Activated naive CD8-positive, alpha-beta T cell treated with anti-CD3 and anti-CD28 coated beads, Interleukin-2, amount 10 ng/mL, durations not matched to agents 7 days and 5 days (primary cell): ENCODE data around the gene ADAMTS12. TPM values are rescaled to one million over a fixed set of nuclear protein-coding genes. Genes with fewer than 3 reads are reported as not detected.
"Not testable (repeated sequence)": the region's sequence is repeated elsewhere in the genome, so short reads cannot be mapped to it uniquely, and the experiment has no call there.

Experiments used
- ATAC-seq: fragments of 150-1000 bp; cut with Tn5 transposase; one replicate; pipeline ENCODE4 v1.10.0; 2021; ENCODE audit warnings: low read depth, moderate library complexity
- POLR2A ChIA-PET: fragments of 350-600 bp; sonication (Branson Sonifier 250); formaldehyde crosslinking; loops from one replicate; lab custom pipeline; 2021; ENCODE audit warnings: antibody characterized with exemption; lab: Charles Lee
- DNase-seq: peaks from one replicate; pipeline ENCODE4 v3.0.0; 2021
- H3K27ac Mint-ChIP-seq: one replicate; pipeline ENCODE4 v1.8.0; 2022; ENCODE audit warnings: mild to moderate bottlenecking, mixed read lengths
- H3K27me3 Mint-ChIP-seq: one replicate; pipeline ENCODE4 v1.8.0; 2022; ENCODE audit warnings: mild to moderate bottlenecking, moderate library complexity, mixed read lengths
- H3K36me3 Mint-ChIP-seq: one replicate; pipeline ENCODE4 v1.8.0; 2021; ENCODE audit warnings: mild to moderate bottlenecking, mixed read lengths
- H3K4me1 Mint-ChIP-seq: one replicate; pipeline ENCODE4 v1.8.0; 2021; ENCODE audit warnings: mixed read lengths
- H3K4me3 Mint-ChIP-seq: one replicate; pipeline ENCODE4 v1.8.0; 2022; ENCODE audit warnings: mild to moderate bottlenecking, moderate library complexity, mixed read lengths
- H3K9me3 Mint-ChIP-seq: one replicate; pipeline ENCODE4 v1.8.0; 2021; ENCODE audit warnings: mixed read lengths
- total RNA-seq, 2 experiments: library from RNA; stranded (reverse); gene quantifications; one replicate each; pipeline ENCODE4 v1.2.3, GENCODE V29; 2021

ADAMTS12 gene
- total RNA-seq, 2 experiments from 2014 or later = not detected

- Mint-ChIP-seq H3K27me3 (peaks cover 17% of the 10 kb centered on the region), H3K9me3 (no peaks in the 10 kb centered on the region), H3K27ac (no peak overlapping the region), H3K36me3 (no peaks in the 10 kb centered on the region), H3K4me1 (peaks cover 3% of the 10 kb centered on the region), H3K4me3 (no peak overlapping the region)
- POLR2A ChIA-PET = no interaction called here
- ATAC-seq = no peak
- DNase-seq = no peak
These were observed 39.3 kb upstream of the ADAMTS12 start for GRCh38 chr5:33931136-33931535.

DNA sequence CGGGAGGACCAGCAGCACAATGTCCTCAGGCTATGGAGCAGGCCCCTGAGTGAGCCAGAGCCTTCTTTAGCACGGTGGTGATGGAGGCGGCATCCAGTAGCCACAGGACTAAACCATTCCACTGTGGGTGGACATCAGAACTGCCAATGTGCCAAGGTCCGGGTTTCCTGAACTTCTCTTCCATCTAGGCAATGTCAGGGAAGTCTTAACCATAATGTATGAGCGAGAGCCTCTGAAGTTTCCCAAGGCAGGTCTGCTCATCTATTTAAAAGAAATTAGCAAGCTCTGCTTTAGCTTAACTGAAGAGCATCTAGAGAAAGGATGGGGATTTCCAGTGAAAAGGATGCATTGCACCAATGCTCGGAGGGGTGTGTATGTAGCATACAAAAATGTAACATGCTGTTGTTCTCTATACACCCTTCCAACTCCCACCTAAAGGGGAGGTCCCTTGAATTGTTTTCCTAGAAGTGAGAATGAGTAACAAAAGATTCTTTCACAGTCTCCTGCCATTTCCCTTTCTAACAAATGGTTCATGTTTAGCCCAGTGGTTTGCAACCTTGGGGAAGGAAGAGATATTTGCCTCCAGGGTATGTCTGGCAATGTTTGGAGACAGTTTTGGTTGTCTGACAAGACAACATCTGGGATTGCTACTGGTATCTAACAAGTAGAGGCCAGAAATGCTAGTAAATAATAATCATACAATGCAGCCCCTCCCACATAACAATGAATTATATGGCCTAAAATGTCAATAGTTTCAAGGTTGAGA, 38.3 kb upstream of the ADAMTS12 start:
- Mint-ChIP-seq H3K4me1 (no peaks in the 10 kb centered on the region), H3K27ac (no peak overlapping the region), H3K36me3 (no peaks in the 10 kb centered on the region), H3K4me3 (no peak overlapping the region), H3K9me3 (no peaks in the 10 kb centered on the region), H3K27me3 (peaks cover 9% of the 10 kb centered on the region)
- DNase-seq = no peak
- ATAC-seq = no peak
- POLR2A ChIA-PET = no interaction called here

DNA sequence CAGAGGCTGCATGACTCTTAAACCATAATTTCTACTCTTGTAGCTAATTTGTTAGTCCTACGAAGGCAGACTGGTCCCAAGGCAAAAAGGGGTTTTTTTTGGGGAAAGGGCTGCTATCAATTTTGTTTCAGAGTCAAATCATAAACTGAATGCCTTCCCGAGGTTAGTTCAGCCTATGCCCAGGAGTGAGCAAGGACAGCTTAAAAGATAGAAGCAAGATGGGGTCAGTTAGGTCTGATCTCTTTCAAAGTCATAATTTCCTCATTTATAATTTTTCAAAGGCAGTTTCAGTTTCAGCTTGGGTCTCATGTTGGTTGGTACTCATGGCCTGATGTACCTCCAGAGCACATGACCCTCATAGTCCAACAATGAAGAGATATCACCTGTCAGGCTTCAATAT, 36.5 kb upstream of the ADAMTS12 start:
- H3K9me3 Mint-ChIP-seq = no peaks in the 10 kb centered on the region
- H3K27me3 Mint-ChIP-seq = peaks cover 6% of the 10 kb centered on the region
- ATAC-seq = no peak
- no peaks in the 10 kb centered on the region for H3K4me1 Mint-ChIP-seq
- H3K27ac Mint-ChIP-seq = no peak overlapping the region
- no peak overlapping the region for H3K4me3 Mint-ChIP-seq
- DNase-seq = no peak
- no peaks in the 10 kb centered on the region for H3K36me3 Mint-ChIP-seq
- POLR2A ChIA-PET = no interaction called here

DNA sequence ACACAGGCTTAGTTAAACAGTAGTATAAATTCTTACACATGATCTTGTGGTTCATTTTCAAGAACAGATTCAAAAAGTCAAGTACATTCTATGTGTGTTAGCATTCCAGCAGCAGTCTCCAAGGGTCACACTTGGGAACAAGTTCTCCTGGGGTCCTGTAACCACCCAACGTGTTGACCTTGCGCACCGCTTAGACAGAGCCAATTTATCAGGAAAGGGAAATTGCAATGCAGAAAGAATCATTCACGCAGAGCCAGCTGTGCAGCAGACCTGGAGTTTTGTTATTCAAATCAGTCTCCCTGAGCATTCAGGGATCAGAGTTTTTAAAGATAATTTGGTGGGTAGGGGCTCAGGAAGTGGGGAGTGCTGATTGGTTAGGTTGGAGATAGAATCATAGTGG, 35.9 kb upstream of the ADAMTS12 start:
- ATAC-seq (no peak), DNase-seq (no peak)
- Mint-ChIP-seq H3K9me3 (no peaks in the 10 kb centered on the region), H3K4me3 (no peak overlapping the region), H3K36me3 (no peaks in the 10 kb centered on the region), H3K4me1 (no peaks in the 10 kb centered on the region), H3K27ac (no peak overlapping the region), H3K27me3 (peaks cover 6% of the 10 kb centered on the region)
- POLR2A ChIA-PET = no interaction called here

DNA sequence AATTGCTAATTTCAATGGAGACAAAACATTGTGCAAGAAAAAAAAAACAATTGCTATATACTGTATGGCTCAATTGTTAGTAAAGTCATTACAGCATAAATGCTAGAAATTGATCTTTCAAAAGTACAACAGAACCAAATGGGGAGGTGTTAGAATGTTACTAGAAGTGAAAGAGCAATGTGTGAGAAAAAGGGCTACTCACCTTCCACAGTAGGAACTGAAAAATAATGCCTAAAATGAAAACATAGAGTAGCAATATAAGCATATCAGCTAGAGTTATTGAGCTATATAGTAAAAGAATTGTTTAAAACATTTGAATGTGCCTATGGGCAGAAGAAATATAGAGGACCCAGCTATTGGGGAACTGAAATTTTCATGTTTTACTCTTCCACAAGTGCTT, 33.5 kb upstream of the ADAMTS12 start:
- Mint-ChIP-seq H3K9me3 (peaks cover under 1% of the 10 kb centered on the region), H3K4me1 (no peaks in the 10 kb centered on the region), H3K4me3 (no peak overlapping the region), H3K36me3 (no peaks in the 10 kb centered on the region), H3K27ac (no peak overlapping the region), H3K27me3 (peaks cover 3% of the 10 kb centered on the region)
- POLR2A ChIA-PET = no interaction called here
- no peak for ATAC-seq
- DNase-seq = no peak

DNA sequence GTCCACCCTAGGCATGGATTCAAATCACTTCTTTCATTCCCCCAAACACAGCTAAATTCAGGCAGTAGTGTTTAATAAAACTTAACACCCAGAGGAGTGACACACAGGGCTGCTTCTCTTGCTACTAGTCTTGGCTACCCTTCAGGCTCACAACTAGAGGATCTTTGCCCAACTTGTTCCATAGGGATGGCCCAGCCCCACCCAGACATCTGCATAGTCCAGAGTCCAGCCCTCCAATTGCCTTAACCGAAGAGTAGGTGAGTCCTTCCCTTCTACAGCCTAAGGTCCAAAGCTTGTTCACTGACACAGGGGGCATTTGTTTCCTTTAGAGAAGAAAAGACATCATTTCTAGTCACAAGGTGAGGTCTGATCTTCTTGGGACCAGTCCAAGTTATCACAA, 29.2 kb upstream of the ADAMTS12 start:
- POLR2A ChIA-PET = no interaction called here
- Mint-ChIP-seq H3K36me3 (no peaks in the 10 kb centered on the region), H3K4me1 (no peaks in the 10 kb centered on the region), H3K4me3 (no peak overlapping the region), H3K27ac (no peak overlapping the region), H3K27me3 (no peaks in the 10 kb centered on the region), H3K9me3 (peaks cover 21% of the 10 kb centered on the region)
- DNase-seq (no peak), ATAC-seq (no peak)

DNA sequence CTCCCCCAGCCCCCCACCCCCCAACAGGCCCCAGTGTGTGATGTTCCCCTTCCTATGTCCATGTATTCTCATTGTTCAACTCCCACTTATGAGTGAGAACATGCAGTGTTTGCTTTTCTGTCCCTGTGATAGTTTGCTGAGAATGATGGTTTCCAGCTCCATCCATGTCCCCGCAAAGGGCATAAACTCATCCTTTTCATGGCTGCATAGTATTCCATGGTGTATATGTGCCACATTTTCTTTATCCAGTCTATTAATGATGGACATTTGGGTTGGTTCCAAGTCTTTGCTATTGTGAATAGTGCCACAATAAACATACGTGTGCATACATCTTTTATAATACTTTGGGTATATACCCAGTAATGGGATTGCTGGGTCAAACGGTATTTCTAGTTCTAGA, 23.1 kb upstream of the ADAMTS12 start:
- ATAC-seq, POLR2A ChIA-PET, H3K36me3 Mint-ChIP-seq, H3K27me3 Mint-ChIP-seq, H3K4me1 Mint-ChIP-seq, H3K27ac Mint-ChIP-seq, DNase-seq, H3K4me3 Mint-ChIP-seq: not testable (repeated sequence)
- H3K9me3 Mint-ChIP-seq = peaks cover 25% of the 10 kb centered on the region

GRCh38 chr5:33906248-33906647, 14.5 kb upstream of the ADAMTS12 start:
- H3K4me1 Mint-ChIP-seq, POLR2A ChIA-PET, DNase-seq, H3K27ac Mint-ChIP-seq, H3K36me3 Mint-ChIP-seq, H3K27me3 Mint-ChIP-seq, ATAC-seq, H3K4me3 Mint-ChIP-seq: not testable (repeated sequence)
- peaks cover 15% of the 10 kb centered on the region for H3K9me3 Mint-ChIP-seq

GRCh38 chr5:33905381-33905780, 13.6 kb upstream of the ADAMTS12 start:
- POLR2A ChIA-PET = no interaction called here
- Mint-ChIP-seq H3K4me3 (no peak overlapping the region), H3K36me3 (no peaks in the 10 kb centered on the region), H3K9me3 (peaks cover 15% of the 10 kb centered on the region), H3K27me3 (peaks cover 4% of the 10 kb centered on the region), H3K4me1 (no peaks in the 10 kb centered on the region), H3K27ac (no peak overlapping the region)
- no peak for DNase-seq
- no peak for ATAC-seq

- peaks cover 15% of the 10 kb centered on the region for H3K9me3 Mint-ChIP-seq
- no peaks in the 10 kb centered on the region for H3K4me1 Mint-ChIP-seq
- no peak for DNase-seq
- ATAC-seq = no peak
- H3K27ac Mint-ChIP-seq = no peak overlapping the region
- H3K36me3 Mint-ChIP-seq = no peaks in the 10 kb centered on the region
- H3K27me3 Mint-ChIP-seq = peaks cover 4% of the 10 kb centered on the region
- POLR2A ChIA-PET = no interaction called here
- H3K4me3 Mint-ChIP-seq = no peak overlapping the region
These were observed 11.3 kb upstream of the ADAMTS12 start for GRCh38 chr5:33903118-33903517.

- ATAC-seq (no peak), DNase-seq (no peak)
- H3K4me1 Mint-ChIP-seq = no peaks in the 10 kb centered on the region
- peaks cover 4% of the 10 kb centered on the region for H3K27me3 Mint-ChIP-seq
- no peak overlapping the region for H3K4me3 Mint-ChIP-seq
- peaks cover 6% of the 10 kb centered on the region for H3K9me3 Mint-ChIP-seq
- POLR2A ChIA-PET = no interaction called here
- no peak overlapping the region for H3K27ac Mint-ChIP-seq
- no peaks in the 10 kb centered on the region for H3K36me3 Mint-ChIP-seq
These were observed 9.4 kb upstream of the ADAMTS12 start for GRCh38 chr5:33901156-33901555.

GRCh38 chr5:33894566-33894965, 2.8 kb upstream of the ADAMTS12 start:
- Mint-ChIP-seq H3K27ac (no peak overlapping the region), H3K4me1 (peaks cover 8% of the 10 kb centered on the region), H3K9me3 (no peaks in the 10 kb centered on the region), H3K4me3 (no peak overlapping the region), H3K27me3 (peaks cover 41% of the 10 kb centered on the region), H3K36me3 (no peaks in the 10 kb centered on the region)
- no peak for ATAC-seq
- DNase-seq = no peak
- POLR2A ChIA-PET = no interaction called here

- no peak overlapping the region for H3K27ac Mint-ChIP-seq
- peaks cover 8% of the 10 kb centered on the region for H3K4me1 Mint-ChIP-seq
- H3K4me3 Mint-ChIP-seq = no peak overlapping the region
- ATAC-seq (no peak), DNase-seq (no peak)
- peaks cover 49% of the 10 kb centered on the region for H3K27me3 Mint-ChIP-seq
- POLR2A ChIA-PET = no interaction called here
- no peaks in the 10 kb centered on the region for H3K36me3 Mint-ChIP-seq
- no peaks in the 10 kb centered on the region for H3K9me3 Mint-ChIP-seq
These were observed 889 bp upstream of the ADAMTS12 start for GRCh38 chr5:33892620-33893137.

DNA sequence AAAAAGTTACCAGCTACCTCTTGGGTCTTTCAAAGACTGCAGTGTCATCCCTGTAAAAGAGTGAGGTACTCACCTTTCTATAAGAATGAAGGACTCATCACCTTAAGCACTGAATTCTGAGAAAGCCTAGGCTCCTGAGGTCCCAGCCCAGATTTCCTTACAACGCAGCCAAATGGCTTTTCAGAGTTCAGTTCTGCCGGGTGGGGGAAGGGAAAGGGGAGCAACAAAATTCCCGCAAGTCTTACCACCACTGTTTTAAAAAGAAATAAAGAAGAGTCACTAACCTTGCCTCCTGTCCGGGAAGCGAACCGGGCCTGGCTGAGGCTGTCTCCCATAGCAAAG, 373 bp downstream of the ADAMTS12 start:
- Mint-ChIP-seq H3K4me3 (no peak overlapping the region), H3K27me3 (peaks cover 49% of the 10 kb centered on the region), H3K4me1 (peaks cover 8% of the 10 kb centered on the region), H3K9me3 (no peaks in the 10 kb centered on the region), H3K36me3 (no peaks in the 10 kb centered on the region), H3K27ac (no peak overlapping the region)
- POLR2A ChIA-PET = no interaction called here
- ATAC-seq (no peak), DNase-seq (no peak)
